Nephron progenitor cell (in vitro differentiated cells): Measurements from ENCODE around the gene USP17L30.
"Not testable (repeated sequence)": the region's sequence is repeated elsewhere in the genome, so short reads cannot be mapped to it uniquely, and the experiment has no call there.

ENCODE experiments used
- DNase-seq: peaks from one replicate; pipeline ENCODE4 v3.0.0; 2021
- H3K27ac Mint-ChIP-seq: 2 replicates; pipeline ENCODE4 v1.8.0; 2021; ENCODE audit warnings: mild to moderate bottlenecking, moderate library complexity, mixed read lengths
- H3K27me3 Mint-ChIP-seq: 2 replicates; pipeline ENCODE4 v1.8.0; 2021; ENCODE audit warnings: mild to moderate bottlenecking, low read depth, mixed read lengths; ENCODE audit not compliant: poor library complexity
- H3K36me3 Mint-ChIP-seq: 2 replicates; pipeline ENCODE4 v1.8.0; 2021; ENCODE audit warnings: low read depth, mixed read lengths
- H3K4me1 Mint-ChIP-seq: 2 replicates; pipeline ENCODE4 v1.8.0; 2021; ENCODE audit warnings: mixed read lengths
- H3K4me3 Mint-ChIP-seq: 2 replicates; pipeline ENCODE4 v1.8.0; 2021; ENCODE audit warnings: mild to moderate bottlenecking, moderate library complexity, mixed read lengths
- H3K9me3 Mint-ChIP-seq: 2 replicates; pipeline ENCODE4 v1.8.0; 2021; ENCODE audit warnings: mild to moderate bottlenecking, moderate library complexity, mixed read lengths
- CTCF ChIP-seq: fragments of 200-600 bp; sonication (generic); IDR thresholded peaks from 2 replicates; pipeline ENCODE4 v1.5.0; 2021; ENCODE audit warnings: antibody characterized with exemption

USP17L30 gene

GRCh38 chr4:9381012-9381534, 18.1 kb downstream of the USP17L30 start:
- H3K4me3 Mint-ChIP-seq, H3K4me1 Mint-ChIP-seq, H3K27ac Mint-ChIP-seq, H3K27me3 Mint-ChIP-seq, H3K36me3 Mint-ChIP-seq: not testable (repeated sequence)
- H3K9me3 Mint-ChIP-seq: peaks cover 26% of the 10 kb centered on the region
- TF ChIP-seq CTCF: peak; percentile 56
- peak; percentile 47 for DNase-seq

- no peak for TF ChIP-seq CTCF
- Mint-ChIP-seq H3K4me3 (no peak overlapping the region), H3K9me3 (peaks cover 23% of the 10 kb centered on the region), H3K36me3 (no peaks in the 10 kb centered on the region), H3K4me1 (no peaks in the 10 kb centered on the region), H3K27ac (no peak overlapping the region), H3K27me3 (peaks cover 7% of the 10 kb centered on the region)
- DNase-seq: no peak
Observed at GRCh38 chr4:9384126-9384525, 21.2 kb downstream of the USP17L30 start.

GRCh38 chr4:9389001-9389400, 26.1 kb downstream of the USP17L30 start:
- not testable (repeated sequence) for H3K4me3 Mint-ChIP-seq, H3K4me1 Mint-ChIP-seq, H3K36me3 Mint-ChIP-seq, DNase-seq, H3K27ac Mint-ChIP-seq, H3K27me3 Mint-ChIP-seq
- peaks cover 22% of the 10 kb centered on the region for H3K9me3 Mint-ChIP-seq

- not testable (repeated sequence) for DNase-seq, H3K27ac Mint-ChIP-seq, H3K36me3 Mint-ChIP-seq, H3K4me1 Mint-ChIP-seq, H3K27me3 Mint-ChIP-seq, H3K4me3 Mint-ChIP-seq
- H3K9me3 Mint-ChIP-seq: peaks cover 20% of the 10 kb centered on the region
Observed at GRCh38 chr4:9405774-9406173, 42.8 kb downstream of the USP17L30 start.

GRCh38 chr4:9406491-9406890, 43.6 kb downstream of the USP17L30 start:
- not testable (repeated sequence) for H3K27ac Mint-ChIP-seq, H3K27me3 Mint-ChIP-seq, H3K36me3 Mint-ChIP-seq, DNase-seq, H3K4me3 Mint-ChIP-seq, H3K4me1 Mint-ChIP-seq
- peaks cover 22% of the 10 kb centered on the region for H3K9me3 Mint-ChIP-seq

- Mint-ChIP-seq H3K27ac (no peak overlapping the region), H3K4me3 (no peak overlapping the region), H3K27me3 (peaks cover 3% of the 10 kb centered on the region), H3K36me3 (no peaks in the 10 kb centered on the region), H3K4me1 (no peaks in the 10 kb centered on the region), H3K9me3 (peaks cover 43% of the 10 kb centered on the region)
- no peak for TF ChIP-seq CTCF
- DNase-seq: no peak
Observed at GRCh38 chr4:9409793-9410192, 46.9 kb downstream of the USP17L30 start.
